Choroid plexus epithelial cell (primary cell): ENCODE measurements around the gene MAGEF1.

ENCODE experiments used
- DNase-seq: peaks from one replicate; pipeline ENCODE4 v3.0.0-alpha.2; 2010; ENCODE audit warnings: low read depth
- H3K4me3 ChIP-seq: 2 replicates; pipeline ENCODE4 v1.5.1; 2011; ENCODE audit warnings: low read depth, mild to moderate bottlenecking, control low read depth, low read length, moderate library complexity
- CTCF ChIP-seq: conservative IDR thresholded peaks from 2 replicates; pipeline ENCODE4 v1.5.1; 2011; ENCODE audit warnings: low read depth, mild to moderate bottlenecking, control low read depth, inconsistent platforms, low read length, moderate library complexity

Gene MAGEF1

GRCh38 chr3:184679056-184679816 lies 32.6 kb downstream of the MAGEF1 start:
- TF ChIP-seq CTCF = no peak
- DNase-seq = peak; percentile 20
- no peak overlapping the region for H3K4me3 ChIP-seq

- DNase-seq = no peak
- no peak overlapping the region for H3K4me3 ChIP-seq
- no peak for TF ChIP-seq CTCF
Measured at GRCh38 chr3:184678317-184679055, 33.4 kb downstream of the MAGEF1 start.

- TF ChIP-seq CTCF = no peak
- no peak for DNase-seq
- no peak overlapping the region for H3K4me3 ChIP-seq
Measured at GRCh38 chr3:184677344-184678316, 34.2 kb downstream of the MAGEF1 start.

- DNase-seq = no peak
- H3K4me3 ChIP-seq = no peak overlapping the region
- no peak for TF ChIP-seq CTCF
Measured at GRCh38 chr3:184676927-184677326, 34.9 kb downstream of the MAGEF1 start.

GRCh38 chr3:184674626-184675025 lies 37.2 kb downstream of the MAGEF1 start:
- TF ChIP-seq CTCF = no peak
- no peak for DNase-seq
- no peak overlapping the region for H3K4me3 ChIP-seq

- TF ChIP-seq CTCF = no peak
- no peak for DNase-seq
- H3K4me3 ChIP-seq = no peak overlapping the region
Measured at GRCh38 chr3:184672977-184673870, 38.6 kb downstream of the MAGEF1 start.
